ENCODE measurements around the gene ACKR2.
A peak's percentile ranks its signal among the peaks of the same experiment; 100 is the strongest.

The ACKR2 gene

DNA sequence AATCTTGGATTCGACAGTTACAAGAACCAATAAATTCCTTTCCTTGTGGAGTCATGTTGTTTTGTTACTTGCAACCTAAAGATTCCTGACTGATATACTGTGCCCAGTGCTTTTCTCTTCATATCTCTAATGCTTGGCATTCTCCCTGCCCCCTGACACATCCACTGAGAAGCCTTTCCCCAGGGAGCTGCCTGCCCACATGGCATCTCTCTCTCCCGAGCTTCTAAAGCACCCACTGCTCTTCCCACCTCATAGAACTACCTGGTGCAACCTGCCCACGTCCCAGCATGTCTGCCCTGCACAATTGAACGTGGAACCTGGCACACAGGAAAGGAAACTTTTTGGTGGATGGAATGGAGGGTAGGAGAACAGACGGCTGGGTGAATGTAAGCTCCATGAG is 59.6 kb downstream of the ACKR2 start:
- Histone ChIP-seq H2BK5ac (ENCODE audit: low read depth, low read length, poor library complexity) (no peak overlapping the region), H4K8ac (ENCODE audit: low read depth, low read length) (no peak overlapping the region), H3K4me2 (ENCODE audit: low read length) (no peak overlapping the region), H3K79me2 (ENCODE audit: control insufficient read depth, insufficient read depth, low read length, poor library complexity) (no peaks in the 10 kb centered on the region), H3K9me3 (ENCODE audit: insufficient read depth, low read depth, low read length) (peaks cover 3% of the 10 kb centered on the region), H3K4me1 (ENCODE audit: control insufficient read depth in 1 of 2, insufficient read depth in 2 of 2, low read length in 2 of 2) (no peaks in the 10 kb centered on the region), H3K36me3 (ENCODE audit: control insufficient read depth in 1 of 2, insufficient read depth in 2 of 2, low read length in 2 of 2) (peaks cover 11 to 15% of the 10 kb centered on the region in 2 experiments), H2BK12ac (ENCODE audit: low read length) (no peak overlapping the region), H3K23ac (ENCODE audit: low read length) (no peak overlapping the region), H4K12ac (ENCODE audit: low read depth, low read length) (no peak overlapping the region), H3K79me1 (ENCODE audit: low read length) (no peaks in the 10 kb centered on the region), H3K4me3 (ENCODE audit: low read depth, low read length) (no peak overlapping the region), H3K9ac (ENCODE audit: low read length) (no peak overlapping the region), H4K91ac (ENCODE audit: low read depth, low read length) (no peak overlapping the region), H3K4ac (ENCODE audit: low read depth, low read length) (no peak overlapping the region), H3K18ac (ENCODE audit: low read length) (no peak overlapping the region), H3K14ac (ENCODE audit: low read length) (no peak overlapping the region), H2AFZ (ENCODE audit: insufficient read depth, low read length, poor library complexity) (no peak overlapping the region), H2BK120ac (ENCODE audit: insufficient read depth, low read length, poor library complexity) (no peak overlapping the region), H2AK5ac (ENCODE audit: low read length) (no peak overlapping the region), H3K27ac (ENCODE audit: low read depth, low read length) (no peak overlapping the region), H3K27me3 (ENCODE audit: insufficient read depth, low read length) (no peaks in the 10 kb centered on the region)
- WGBS (ENCODE audit: extremely low coverage, insufficient coverage, insufficient read length), result no CpG with 5 or more reads among the region's 5 CpGs
- peak in 1 of 2 donors; percentile 34 for DNase-seq

DNA sequence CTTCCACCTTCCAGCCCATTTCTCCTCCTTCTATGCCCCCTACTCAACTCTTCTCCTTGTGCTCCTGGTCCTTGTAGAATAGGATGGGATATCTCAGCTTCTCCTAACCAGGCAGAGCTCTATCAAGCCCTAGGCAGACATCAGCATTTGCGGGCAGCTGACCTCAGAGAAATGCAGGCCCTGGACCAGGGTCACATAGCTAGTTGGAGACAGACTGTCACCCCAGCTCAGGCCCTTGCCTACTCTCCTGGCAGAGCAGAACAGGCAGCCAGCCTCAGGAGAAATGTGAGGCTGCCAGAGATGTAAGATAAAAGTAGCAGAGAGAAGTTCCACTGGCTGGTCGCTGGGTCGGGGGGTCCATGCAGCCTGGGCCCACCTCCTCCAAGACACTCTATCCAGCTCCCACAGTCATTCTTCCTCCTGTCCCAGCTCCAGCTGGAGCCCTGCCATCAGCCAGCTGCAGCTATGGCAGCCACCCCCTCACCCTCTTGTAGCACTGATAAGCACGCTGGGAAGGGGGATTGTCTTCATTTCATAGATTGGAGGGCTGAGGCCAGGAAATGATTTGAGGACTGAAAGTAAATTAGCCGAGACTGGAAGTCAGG is 62.4 kb downstream of the ACKR2 start:
- Histone ChIP-seq H3K9me3 (ENCODE audit: insufficient read depth, low read depth, low read length) (no peaks in the 10 kb centered on the region), H3K9ac (ENCODE audit: low read length) (no peak overlapping the region), H3K4me1 (ENCODE audit: control insufficient read depth in 1 of 2, insufficient read depth in 2 of 2, low read length in 2 of 2) (no peaks in the 10 kb centered on the region), H2AK5ac (ENCODE audit: low read length) (no peak overlapping the region), H3K79me1 (ENCODE audit: low read length) (no peaks in the 10 kb centered on the region), H4K12ac (ENCODE audit: low read depth, low read length) (no peak overlapping the region), H3K36me3 (ENCODE audit: control insufficient read depth in 1 of 2, insufficient read depth in 2 of 2, low read length in 2 of 2) (peaks cover 4 to 9% of the 10 kb centered on the region in 2 experiments), H2BK12ac (ENCODE audit: low read length) (no peak overlapping the region), H3K18ac (ENCODE audit: low read length) (no peak overlapping the region), H3K23ac (ENCODE audit: low read length) (no peak overlapping the region), H2AFZ (ENCODE audit: insufficient read depth, low read length, poor library complexity) (no peak overlapping the region), H3K27me3 (ENCODE audit: insufficient read depth, low read length) (no peaks in the 10 kb centered on the region), H3K27ac (ENCODE audit: low read depth, low read length) (no peak overlapping the region), H3K79me2 (ENCODE audit: control insufficient read depth, insufficient read depth, low read length, poor library complexity) (no peaks in the 10 kb centered on the region), H2BK120ac (ENCODE audit: insufficient read depth, low read length, poor library complexity) (no peak overlapping the region), H3K14ac (ENCODE audit: low read length) (no peak overlapping the region), H3K4me3 (ENCODE audit: low read depth, low read length) (no peak overlapping the region), H3K4ac (ENCODE audit: low read depth, low read length) (no peak overlapping the region), H4K91ac (ENCODE audit: low read depth, low read length) (no peak overlapping the region), H3K4me2 (ENCODE audit: low read length) (no peak overlapping the region), H2BK5ac (ENCODE audit: low read depth, low read length, poor library complexity) (no peak overlapping the region), H4K8ac (ENCODE audit: low read depth, low read length) (no peak overlapping the region)
- no CpG with 5 or more reads among the region's 5 CpGs for WGBS (ENCODE audit: extremely low coverage, insufficient coverage, insufficient read length)
- no peak for DNase-seq

DNA sequence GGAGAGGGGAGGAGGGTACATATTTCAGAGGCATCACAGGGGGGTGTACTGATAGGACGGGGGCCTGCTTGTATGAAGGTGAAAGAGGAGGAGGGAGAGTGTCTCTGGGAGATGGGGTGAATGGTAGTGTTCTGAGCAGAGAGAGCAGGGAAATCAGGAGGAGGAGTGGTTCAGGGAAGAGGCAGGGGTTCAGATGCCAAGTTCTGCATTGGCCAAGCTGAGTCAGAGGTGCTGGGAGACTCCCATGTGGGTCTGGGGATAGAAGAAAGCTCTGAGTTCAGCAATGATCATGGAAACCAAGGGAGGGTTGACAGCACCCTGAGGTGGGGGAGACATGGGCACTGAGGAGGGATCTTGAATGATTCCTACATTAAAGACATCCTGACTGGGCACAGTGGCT is 63.5 kb downstream of the ACKR2 start:
- Histone ChIP-seq H2AFZ (ENCODE audit: insufficient read depth, low read length, poor library complexity) (no peak overlapping the region), H3K14ac (ENCODE audit: low read length) (no peak overlapping the region), H4K12ac (ENCODE audit: low read depth, low read length) (no peak overlapping the region), H3K9ac (ENCODE audit: low read length) (no peak overlapping the region), H3K79me1 (ENCODE audit: low read length) (no peaks in the 10 kb centered on the region), H3K4me1 (ENCODE audit: control insufficient read depth in 1 of 2, insufficient read depth in 2 of 2, low read length in 2 of 2) (no peaks in the 10 kb centered on the region), H2BK120ac (ENCODE audit: insufficient read depth, low read length, poor library complexity) (no peak overlapping the region), H3K18ac (ENCODE audit: low read length) (no peak overlapping the region), H3K9me3 (ENCODE audit: insufficient read depth, low read depth, low read length) (no peaks in the 10 kb centered on the region), H2AK5ac (ENCODE audit: low read length) (no peak overlapping the region), H2BK12ac (ENCODE audit: low read length) (no peak overlapping the region), H3K4ac (ENCODE audit: low read depth, low read length) (no peak overlapping the region), H3K27me3 (ENCODE audit: insufficient read depth, low read length) (no peaks in the 10 kb centered on the region), H4K8ac (ENCODE audit: low read depth, low read length) (no peak overlapping the region), H3K27ac (ENCODE audit: low read depth, low read length) (no peak overlapping the region), H3K79me2 (ENCODE audit: control insufficient read depth, insufficient read depth, low read length, poor library complexity) (no peaks in the 10 kb centered on the region), H3K36me3 (ENCODE audit: control insufficient read depth in 1 of 2, insufficient read depth in 2 of 2, low read length in 2 of 2) (peaks cover 2 to 9% of the 10 kb centered on the region in 2 experiments), H2BK5ac (ENCODE audit: low read depth, low read length, poor library complexity) (no peak overlapping the region), H4K91ac (ENCODE audit: low read depth, low read length) (no peak overlapping the region), H3K4me3 (ENCODE audit: low read depth, low read length) (no peak overlapping the region), H3K4me2 (ENCODE audit: low read length) (no peak overlapping the region), H3K23ac (ENCODE audit: low read length) (no peak overlapping the region)
- no CpG with 5 or more reads among the region's 1 CpG for WGBS (ENCODE audit: extremely low coverage, insufficient coverage, insufficient read length)
- no peak for DNase-seq

DNA sequence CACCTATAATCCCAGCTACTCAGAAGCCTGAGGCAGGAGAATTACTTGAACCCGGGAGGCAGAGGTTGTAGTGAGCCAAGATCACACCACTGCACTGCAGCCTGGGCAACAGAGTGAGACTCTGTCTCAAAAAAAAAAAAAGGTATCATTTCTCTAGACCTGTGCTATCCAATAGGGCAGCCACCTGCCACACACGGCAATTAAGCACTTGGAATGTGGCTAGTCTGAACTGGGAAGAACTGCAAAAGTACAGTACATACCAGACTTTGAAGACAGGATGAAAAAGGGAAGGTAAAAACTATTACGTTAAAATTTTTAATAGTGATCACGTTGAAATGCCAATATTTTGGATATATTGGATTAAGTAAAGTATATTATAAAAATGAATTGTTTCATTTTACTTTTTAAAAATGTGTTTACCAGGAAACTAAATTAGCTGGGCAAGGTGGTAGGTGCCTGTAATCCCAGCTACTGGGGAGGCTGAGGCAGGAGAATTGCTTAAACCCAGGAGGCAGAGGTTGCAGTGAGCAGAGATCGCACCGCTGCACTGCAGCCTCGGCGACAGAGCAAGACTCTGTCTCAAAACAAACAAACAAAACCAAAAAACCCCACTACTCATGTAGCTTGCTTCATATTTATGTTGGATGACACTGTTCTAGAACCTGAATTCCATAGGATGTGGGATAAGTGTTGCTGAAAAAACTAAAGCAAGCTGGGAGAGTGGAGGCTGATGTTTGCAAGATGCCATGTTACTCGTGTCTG is 64.2 kb downstream of the ACKR2 start:
- Histone ChIP-seq H3K27me3 (ENCODE audit: insufficient read depth, low read length) (no peaks in the 10 kb centered on the region), H3K4me3 (ENCODE audit: low read depth, low read length) (no peak overlapping the region), H3K18ac (ENCODE audit: low read length) (no peak overlapping the region), H3K4me1 (ENCODE audit: control insufficient read depth in 1 of 2, insufficient read depth in 2 of 2, low read length in 2 of 2) (no peaks in the 10 kb centered on the region), H3K9ac (ENCODE audit: low read length) (no peak overlapping the region), H4K12ac (ENCODE audit: low read depth, low read length) (no peak overlapping the region), H3K79me1 (ENCODE audit: low read length) (no peaks in the 10 kb centered on the region), H3K23ac (ENCODE audit: low read length) (no peak overlapping the region), H3K27ac (ENCODE audit: low read depth, low read length) (no peak overlapping the region), H3K9me3 (ENCODE audit: insufficient read depth, low read depth, low read length) (no peaks in the 10 kb centered on the region), H2AFZ (ENCODE audit: insufficient read depth, low read length, poor library complexity) (no peak overlapping the region), H4K91ac (ENCODE audit: low read depth, low read length) (no peak overlapping the region), H3K36me3 (ENCODE audit: control insufficient read depth in 1 of 2, insufficient read depth in 2 of 2, low read length in 2 of 2) (peaks cover 2 to 8% of the 10 kb centered on the region in 2 experiments), H3K14ac (ENCODE audit: low read length) (no peak overlapping the region), H2AK5ac (ENCODE audit: low read length) (no peak overlapping the region), H3K4ac (ENCODE audit: low read depth, low read length) (no peak overlapping the region), H3K4me2 (ENCODE audit: low read length) (no peak overlapping the region), H2BK12ac (ENCODE audit: low read length) (no peak overlapping the region), H4K8ac (ENCODE audit: low read depth, low read length) (no peak overlapping the region), H2BK5ac (ENCODE audit: low read depth, low read length, poor library complexity) (no peak overlapping the region), H2BK120ac (ENCODE audit: insufficient read depth, low read length, poor library complexity) (no peak overlapping the region), H3K79me2 (ENCODE audit: control insufficient read depth, insufficient read depth, low read length, poor library complexity) (no peaks in the 10 kb centered on the region)
- no CpG with 5 or more reads among the region's 9 CpGs for WGBS (ENCODE audit: extremely low coverage, insufficient coverage, insufficient read length)
- no peak for DNase-seq
